ENCODE measurements around the gene FOLH1.
"Not testable (repeated sequence)": the region's sequence is repeated elsewhere in the genome, so short reads cannot be mapped to it uniquely, and the experiment has no call there.

DNA sequence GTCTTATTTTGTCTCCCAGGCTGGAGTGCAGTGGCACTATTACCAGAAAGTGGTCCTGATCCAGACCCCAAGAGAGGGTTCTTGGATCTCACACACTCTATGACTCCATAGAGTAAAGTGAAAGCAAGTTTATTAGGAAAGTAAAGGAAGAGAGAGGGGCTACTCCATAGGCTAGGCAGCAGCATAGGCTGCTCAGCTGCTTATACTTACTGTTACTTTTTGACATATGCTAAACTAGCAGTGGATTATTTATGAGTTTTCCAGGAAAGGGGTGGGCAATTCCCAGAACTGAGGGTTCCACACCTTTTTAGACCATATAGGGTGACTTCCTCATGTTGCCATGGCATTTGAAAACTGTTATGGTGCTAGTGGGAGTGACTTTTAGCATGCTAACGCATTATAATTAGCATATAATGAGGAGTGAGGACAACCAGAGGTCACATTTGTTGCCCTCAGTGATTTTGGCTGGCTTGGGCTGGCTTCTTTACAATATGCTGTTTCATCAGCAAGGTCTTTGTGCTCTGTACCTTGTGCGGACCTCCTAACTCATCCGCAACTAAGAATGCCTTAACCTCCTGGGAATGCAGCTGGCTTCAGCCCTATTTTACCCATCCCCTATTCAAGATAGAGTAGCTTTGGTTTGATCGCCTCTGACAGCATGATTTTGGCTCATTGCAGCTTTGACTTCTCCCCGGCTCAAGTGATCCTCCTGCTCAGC lies 42.2 kb upstream of the FOLH1 start:
- not testable (repeated sequence) for TF ChIP-seq POLR2A (IDR thresholded peaks at IDR 0.05; ENCODE audit: low read length); GATA1 (IDR thresholded peaks at IDR 0.05; ENCODE audit: low read depth, low read length)

All from erythroblast (primary cell).